ENCODE measurements around the gene SCAPER. TPM values are rescaled to one million over a fixed set of nuclear protein-coding genes. Genes with fewer than 3 reads are reported as not detected.

SCAPER gene
- total and polyA plus RNA-seq, 10 donors: 3.9 to 53.3 (median 34.0) TPM

DNA sequence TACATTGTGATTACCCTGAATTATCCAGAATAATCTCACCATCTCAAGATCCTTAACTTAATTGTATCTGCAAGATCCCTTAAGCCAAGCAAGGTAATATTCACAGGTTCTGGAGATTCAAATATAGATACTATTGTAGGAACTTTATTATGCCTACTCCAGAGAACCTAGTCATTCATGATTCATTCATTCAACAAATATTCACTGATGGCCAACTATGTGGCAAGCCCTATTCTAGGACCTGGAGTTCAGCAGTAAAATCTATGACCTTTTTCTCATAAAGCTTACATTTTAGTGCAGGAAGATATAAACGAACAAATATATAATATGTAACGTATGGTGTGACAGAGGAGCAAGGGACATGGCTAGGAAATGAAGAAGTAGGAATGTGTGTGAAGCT is 519.0 kb downstream of the SCAPER start:
- Histone ChIP-seq H3K27me3 (replicated peaks in 1 of 7) (no peaks in the 10 kb centered on the region), H3K27ac (no peak overlapping the region), H3K4me3 (no peak overlapping the region), H3K9me3 (no peaks in the 10 kb centered on the region), H3K4me1 (no peaks in the 10 kb centered on the region), H3K36me3 (peaks cover 0 to 29% (median 0%) of the 10 kb centered on the region in 6 donors)
- TF ChIP-seq POLR2A (IDR thresholded peaks at IDR 0.05): no peak
- TF ChIP-seq, protein P1, sequence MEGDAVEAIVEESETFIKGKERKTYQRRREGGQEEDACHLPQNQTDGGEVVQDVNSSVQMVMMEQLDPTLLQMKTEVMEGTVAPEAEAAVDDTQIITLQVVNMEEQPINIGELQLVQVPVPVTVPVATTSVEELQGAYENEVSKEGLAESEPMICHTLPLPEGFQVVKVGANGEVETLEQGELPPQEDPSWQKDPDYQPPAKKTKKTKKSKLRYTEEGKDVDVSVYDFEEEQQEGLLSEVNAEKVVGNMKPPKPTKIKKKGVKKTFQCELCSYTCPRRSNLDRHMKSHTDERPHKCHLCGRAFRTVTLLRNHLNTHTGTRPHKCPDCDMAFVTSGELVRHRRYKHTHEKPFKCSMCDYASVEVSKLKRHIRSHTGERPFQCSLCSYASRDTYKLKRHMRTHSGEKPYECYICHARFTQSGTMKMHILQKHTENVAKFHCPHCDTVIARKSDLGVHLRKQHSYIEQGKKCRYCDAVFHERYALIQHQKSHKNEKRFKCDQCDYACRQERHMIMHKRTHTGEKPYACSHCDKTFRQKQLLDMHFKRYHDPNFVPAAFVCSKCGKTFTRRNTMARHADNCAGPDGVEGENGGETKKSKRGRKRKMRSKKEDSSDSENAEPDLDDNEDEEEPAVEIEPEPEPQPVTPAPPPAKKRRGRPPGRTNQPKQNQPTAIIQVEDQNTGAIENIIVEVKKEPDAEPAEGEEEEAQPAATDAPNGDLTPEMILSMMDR (IDR thresholded peaks at IDR 0.05 in 8 of 11, conservative IDR thresholded peaks at IDR 0.05 in 3 of 11): no peak
- no peak for TF ChIP-seq POLR2AphosphoS5 (IDR thresholded peaks at IDR 0.05)
- intact Hi-C loops (cut with DNase I; ENCODE audit: low total_unique reads): no loop called here
- DNase-seq: no peak
- WGBS, 5 donors: 93 to 97% (median 96%) methylated on average over 2 of the region's 2 CpGs

DNA sequence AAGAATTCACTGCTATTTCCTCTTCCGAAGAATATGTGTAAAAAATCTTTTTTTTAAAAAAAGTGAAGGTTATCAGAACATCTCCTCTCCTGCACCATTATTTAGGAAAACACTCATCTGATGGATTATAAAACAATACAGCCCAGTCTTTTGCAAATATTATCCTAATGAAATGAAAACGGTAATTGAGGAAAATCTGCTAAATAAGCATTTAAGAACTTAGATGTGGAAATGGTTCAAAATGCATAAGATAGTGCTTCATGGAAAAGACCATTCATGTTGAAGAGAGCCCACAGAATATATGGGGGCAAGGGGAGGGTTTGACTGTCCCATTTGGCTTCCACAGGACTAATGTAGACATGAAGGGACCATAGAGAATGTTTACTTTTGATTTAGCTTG is 520.7 kb downstream of the SCAPER start:
- 93 to 97% (median 95%) methylated on average over 2 of the region's 2 CpGs for WGBS, 5 donors
- no peak overlapping the region for H3K27ac ChIP-seq
- no peak for DNase-seq
- peaks cover 0 to 4% (median 0%) of the 10 kb centered on the region in 6 donors for H3K4me1 ChIP-seq
- H3K4me3 ChIP-seq: no peak overlapping the region
- no peaks in the 10 kb centered on the region for H3K27me3 ChIP-seq (replicated peaks in 1 of 7)
- TF ChIP-seq POLR2A (IDR thresholded peaks at IDR 0.05) (no peak), POLR2AphosphoS5 (IDR thresholded peaks at IDR 0.05) (no peak)
- TF ChIP-seq, protein P1 (IDR thresholded peaks at IDR 0.05 in 8 of 11, conservative IDR thresholded peaks at IDR 0.05 in 3 of 11): no peak
- no peaks in the 10 kb centered on the region for H3K9me3 ChIP-seq
- intact Hi-C loops (cut with DNase I; ENCODE audit: low total_unique reads): no loop called here
- H3K36me3 ChIP-seq: peaks cover 0 to 40% (median 0%) of the 10 kb centered on the region in 6 donors

DNA sequence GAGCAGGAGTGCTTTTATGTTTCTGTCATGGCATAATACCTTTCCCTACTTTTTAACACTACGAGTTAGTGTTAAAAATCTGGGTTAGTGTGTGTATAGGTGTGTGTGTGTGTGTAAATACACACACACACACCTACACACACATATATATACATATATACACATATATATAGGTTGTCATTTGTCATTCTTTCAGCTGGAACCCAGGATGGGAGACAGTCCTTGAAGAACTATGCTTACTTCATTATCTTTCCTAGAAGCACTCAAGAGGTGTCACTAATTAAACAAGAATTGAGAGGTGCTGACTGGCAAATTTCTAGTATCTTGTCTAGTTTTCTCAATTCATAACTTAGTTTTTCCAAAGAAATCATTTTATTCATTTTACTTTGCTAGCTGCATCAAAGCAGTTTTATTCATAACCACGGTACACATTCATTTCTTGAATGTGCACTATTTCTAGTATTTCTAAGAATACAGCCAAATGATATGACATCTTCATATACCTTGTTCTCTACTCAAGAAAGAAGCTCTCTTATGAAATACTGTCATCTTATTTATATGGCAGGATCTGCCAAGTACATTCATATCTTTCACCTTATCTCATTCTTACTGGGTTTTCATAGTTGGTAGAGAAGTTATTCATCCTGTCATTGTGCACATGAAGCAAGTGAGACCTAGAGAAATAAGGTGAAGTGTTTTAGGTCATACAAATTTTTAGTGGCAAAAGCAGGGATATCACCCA is 522.0 kb downstream of the SCAPER start:
- H3K4me3 ChIP-seq: no peak overlapping the region
- H3K27ac ChIP-seq: no peak overlapping the region
- no peak for DNase-seq
- intact Hi-C loops (cut with DNase I; ENCODE audit: low total_unique reads): no loop called here
- H3K27me3 ChIP-seq (replicated peaks in 1 of 7): no peaks in the 10 kb centered on the region
- H3K36me3 ChIP-seq: peaks cover 0 to 35% (median 0%) of the 10 kb centered on the region in 6 donors
- H3K9me3 ChIP-seq: no peaks in the 10 kb centered on the region
- TF ChIP-seq POLR2A (IDR thresholded peaks at IDR 0.05) (no peak), POLR2AphosphoS5 (IDR thresholded peaks at IDR 0.05) (no peak)
- TF ChIP-seq, protein P1 (IDR thresholded peaks at IDR 0.05 in 8 of 11, conservative IDR thresholded peaks at IDR 0.05 in 3 of 11): no peak
- H3K4me1 ChIP-seq: peaks cover 0 to 4% (median 0%) of the 10 kb centered on the region in 6 donors
- WGBS, 5 donors: 83 to 91% (median 90%) methylated on average over 2 of the region's 2 CpGs

DNA sequence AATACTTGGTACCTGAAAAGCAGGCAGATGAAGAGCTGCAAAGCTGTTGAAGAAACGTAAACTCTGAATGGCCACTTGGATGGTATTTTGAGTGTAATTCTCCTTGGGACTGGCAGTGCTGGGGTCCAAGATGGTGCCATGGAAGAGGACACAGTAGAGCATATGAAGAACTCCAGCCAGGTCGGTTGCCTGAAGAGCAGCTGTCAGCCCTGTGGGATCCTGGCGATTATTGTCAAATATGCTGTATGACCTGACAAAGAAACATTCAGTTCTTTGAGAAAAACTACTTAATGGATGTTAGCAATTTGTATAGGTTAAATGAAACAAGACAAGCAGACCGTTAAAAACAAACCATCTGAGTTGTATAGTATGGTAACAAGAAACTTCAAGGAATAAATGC is 523.8 kb downstream of the SCAPER start:
- WGBS, 5 donors: 92 to 97% (median 93%) methylated on average over 4 of the region's 4 CpGs

More for the DNA sequence above, 523.8 kb downstream of the SCAPER start:
- Histone ChIP-seq H3K9me3 (no peaks in the 10 kb centered on the region), H3K36me3 (peaks cover 0 to 26% (median 0%) of the 10 kb centered on the region in 6 donors), H3K4me1 (peaks cover 0 to 4% (median 0%) of the 10 kb centered on the region in 6 donors), H3K27ac (no peak overlapping the region), H3K4me3 (no peak overlapping the region), H3K27me3 (replicated peaks in 1 of 7) (no peaks in the 10 kb centered on the region)
- intact Hi-C loops (cut with DNase I; ENCODE audit: low total_unique reads): no loop called here
- no peak for DNase-seq
- TF ChIP-seq, protein P1 (IDR thresholded peaks at IDR 0.05 in 8 of 11, conservative IDR thresholded peaks at IDR 0.05 in 3 of 11): no peak
